Adipose tissue (tissue), 3 donors: ENCODE measurements around the gene DHRS4. TPM values are rescaled to one million over a fixed set of nuclear protein-coding genes. Genes with fewer than 3 reads are reported as not detected.
"Not testable (repeated sequence)": the region's sequence is repeated elsewhere in the genome, so short reads cannot be mapped to it uniquely, and the experiment has no call there.

ENCODE experiments used
- H3K27ac ChIP-seq: one replicate; pipeline ENCODE4 v1.5.1; 2013; ENCODE audit warnings: low read depth, low read length
- WGBS, 3 donors: extraction: QIAGEN DNeasy Blood & Tissue Kit; methylation state at CpG; one replicate each; pipeline ENCODE4 v1.1.7; 2013; 5-methylcytosine and 5-hydroxymethylcytosine counted together
- polyA plus RNA-seq, 3 donors: library from polyadenylated mRNA; stranded (reverse); fragments of 200-250 nt; gene quantifications; one replicate each; pipeline ENCODE4 v1.2.3, GENCODE V29; 2013
- donor health status: healthy with polysubstance abuse.
- donor health status: Bipolar disorder and iron deficiency.
- donor health status: healthy.

Gene DHRS4
- polyA plus RNA-seq, 3 donors: 30.6 to 56.1 (median 55.8) TPM

GRCh38 chr14:23970283-23970659 is 16.7 kb downstream of the DHRS4 start:
- not testable (repeated sequence) for H3K27ac ChIP-seq
- WGBS, 3 donors: 68 to 76% (median 74%) methylated on average over 13 to 15 of the region's 15 CpGs

GRCh38 chr14:23973178-23973577 is 19.6 kb downstream of the DHRS4 start:
- H3K27ac ChIP-seq: not testable (repeated sequence)
- WGBS, 3 donors: 87 to 88% (median 88%) methylated on average over 8 of the region's 8 CpGs

DNA sequence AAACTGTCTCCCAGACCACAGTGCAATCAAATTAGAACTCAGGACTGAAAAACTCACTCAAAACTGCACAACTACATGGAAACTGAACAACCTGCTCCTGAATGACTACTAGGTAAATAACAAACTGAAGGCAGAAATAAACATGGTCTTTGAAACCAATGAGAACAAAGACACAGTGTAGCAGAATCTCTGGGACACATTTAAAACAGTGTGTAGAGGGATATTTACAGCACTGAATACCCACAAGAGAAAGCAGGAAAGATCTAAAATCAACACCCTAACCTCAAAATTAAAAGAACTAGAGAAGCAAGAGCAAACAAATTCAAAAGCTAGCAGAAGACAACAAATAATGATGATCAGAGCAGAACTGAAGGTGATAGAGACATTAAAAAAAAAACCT is 20.5 kb downstream of the DHRS4 start:
- H3K27ac ChIP-seq: not testable (repeated sequence)

- 56 to 72% (median 58%) methylated on average over 2 of the region's 2 CpGs for WGBS, 3 donors
These were observed 23.6 kb downstream of the DHRS4 start for GRCh38 chr14:23977208-23977607.

GRCh38 chr14:23981951-23982813 is 28.6 kb downstream of the DHRS4 start:
- H3K27ac ChIP-seq: not testable (repeated sequence)
- WGBS, 3 donors: 67 to 88% (median 77%) methylated on average over 10 of the region's 10 CpGs

More at GRCh38 chr14:23977208-23977607, 23.6 kb downstream of the DHRS4 start:
- not testable (repeated sequence) for H3K27ac ChIP-seq

GRCh38 chr14:23984891-23985602 is 31.5 kb downstream of the DHRS4 start:
- H3K27ac ChIP-seq: no peak overlapping the region
- WGBS, 3 donors: 46 to 60% (median 57%) methylated on average over 4 of the region's 4 CpGs

- H3K27ac ChIP-seq: not testable (repeated sequence)
- 46 to 58% (median 53%) methylated on average over 5 to 6 of the region's 6 CpGs for WGBS, 3 donors
These were observed 34.6 kb downstream of the DHRS4 start for GRCh38 chr14:23988223-23988606.

DNA sequence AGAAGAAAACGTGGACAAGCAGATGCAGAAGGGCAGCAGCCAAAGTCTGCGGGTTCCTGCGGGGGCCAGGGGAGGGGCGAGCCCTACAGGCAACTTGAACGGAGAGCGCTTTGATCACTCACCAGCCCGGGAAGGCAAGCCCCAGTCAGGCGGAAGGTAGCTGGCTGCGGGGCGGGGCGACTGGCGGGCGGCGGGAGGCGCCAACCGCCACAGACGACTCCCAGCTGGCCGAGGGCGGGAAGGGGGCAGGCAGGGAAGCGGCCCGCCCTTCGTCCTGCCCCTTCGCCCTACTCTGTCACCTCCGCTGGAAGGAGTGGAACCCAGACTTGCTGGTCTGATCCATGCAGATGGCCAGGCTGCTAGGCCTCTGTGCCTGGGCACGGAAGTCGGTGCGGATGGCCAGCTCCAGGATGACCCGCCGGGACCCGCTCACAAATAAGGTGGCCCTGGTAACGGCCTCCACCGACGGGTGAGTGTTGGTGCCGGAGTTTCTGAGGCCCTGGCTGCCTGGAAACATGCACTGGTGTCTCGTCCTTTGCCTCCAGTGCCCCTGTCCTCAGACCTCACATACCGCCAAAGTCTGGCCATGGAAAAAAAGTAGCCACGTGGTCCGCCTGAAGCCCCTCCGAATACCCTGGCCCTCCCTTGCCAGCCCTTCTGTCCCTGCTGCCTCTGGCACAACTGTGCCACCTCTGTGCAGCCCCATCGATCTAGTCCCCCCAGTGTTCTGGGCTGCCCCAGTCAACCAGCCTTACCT is 35.2 kb downstream of the DHRS4 start, which contains the start of gene DHRS4L2:
TSS of gene DHRS4L2 (plus strand) at position 323 of the 757 bp plus-strand sequence. CDS start at position 342, 19 bp downstream.
- 7 to 11% (median 10%) methylated on average over 39 to 40 of the region's 40 CpGs for WGBS, 3 donors
- not testable (repeated sequence) for H3K27ac ChIP-seq

GRCh38 chr14:23989734-23990445 is 36.3 kb downstream of the DHRS4 start:
- H3K27ac ChIP-seq: not testable (repeated sequence)
- WGBS, 3 donors: 72 to 76% (median 74%) methylated on average over 18 to 21 of the region's 21 CpGs

- 67 to 83% (median 70%) methylated on average over 1 of the region's 1 CpG for WGBS, 3 donors
- H3K27ac ChIP-seq: not testable (repeated sequence)
These were observed 37.4 kb downstream of the DHRS4 start for GRCh38 chr14:23990961-23991360.

DNA sequence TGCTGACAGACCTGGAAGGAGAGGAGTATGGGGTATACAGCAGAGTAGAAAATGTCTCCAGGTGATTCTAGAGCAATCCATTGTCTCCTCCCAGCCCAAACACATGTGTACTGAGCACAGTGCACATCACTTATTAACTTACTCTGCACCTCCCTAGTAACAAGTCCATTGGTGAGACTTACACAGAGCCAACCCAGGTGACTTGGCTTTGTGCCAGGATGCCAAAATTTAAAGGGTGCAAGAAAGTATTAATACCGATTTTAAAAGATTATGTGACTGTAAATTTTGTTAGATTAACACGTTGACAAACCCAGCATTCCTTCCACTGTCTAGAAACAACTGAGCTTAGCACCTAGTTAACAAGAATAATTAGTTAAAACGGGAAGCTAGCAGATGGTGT is 39.5 kb downstream of the DHRS4 start:
- H3K27ac ChIP-seq: not testable (repeated sequence)
- 74 to 87% (median 85%) methylated on average over 3 of the region's 3 CpGs for WGBS, 3 donors

DNA sequence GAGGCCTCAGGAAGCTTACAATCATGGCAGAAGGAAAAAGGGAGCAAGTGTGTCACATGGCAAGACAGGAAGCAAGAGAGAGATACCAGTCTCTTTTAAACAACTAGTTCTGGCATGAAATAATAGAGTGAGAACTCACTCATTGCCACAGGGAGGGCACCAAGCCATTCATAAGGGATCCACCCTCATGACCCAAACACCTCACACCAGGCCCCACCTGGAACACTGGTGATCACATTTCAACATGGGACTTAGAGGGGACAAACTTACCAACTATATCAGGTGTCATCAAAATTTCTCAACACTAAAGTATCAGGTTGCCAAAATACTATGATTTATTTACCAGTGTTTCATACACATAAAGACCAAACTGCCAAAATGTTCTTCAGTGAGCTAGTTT is 42.4 kb downstream of the DHRS4 start:
- not testable (repeated sequence) for H3K27ac ChIP-seq

DNA sequence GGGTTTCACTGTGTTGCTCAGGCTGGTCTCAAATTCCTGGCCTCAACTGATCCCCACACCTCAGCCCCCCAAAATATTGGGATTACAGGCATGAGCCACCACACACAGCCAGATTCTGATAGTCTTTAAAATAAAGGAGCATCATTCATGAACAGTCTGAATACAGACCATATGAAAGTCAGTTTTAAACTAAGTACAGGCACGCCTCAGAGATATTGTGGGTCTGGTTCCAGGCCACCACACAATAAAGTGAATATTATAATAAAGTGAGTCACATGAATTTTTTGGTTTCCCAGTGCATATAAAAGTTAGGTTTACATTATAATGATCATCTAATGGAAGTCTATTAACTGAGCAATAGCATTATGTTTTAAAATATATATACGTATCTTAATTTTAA is 43.3 kb downstream of the DHRS4 start:
- 93 to 100% (median 94%) methylated on average over 1 of the region's 2 CpGs for WGBS, 3 donors

GRCh38 chr14:23999640-24000039 is 46.1 kb downstream of the DHRS4 start:
- not testable (repeated sequence) for H3K27ac ChIP-seq
- WGBS, 3 donors: 85 to 100% (median 92%) methylated on average over 1 of the region's 5 CpGs

More for the DNA sequence above, 43.3 kb downstream of the DHRS4 start:
- not testable (repeated sequence) for H3K27ac ChIP-seq

- not testable (repeated sequence) for H3K27ac ChIP-seq
These were observed 47.5 kb downstream of the DHRS4 start for GRCh38 chr14:24001078-24001477.

DNA sequence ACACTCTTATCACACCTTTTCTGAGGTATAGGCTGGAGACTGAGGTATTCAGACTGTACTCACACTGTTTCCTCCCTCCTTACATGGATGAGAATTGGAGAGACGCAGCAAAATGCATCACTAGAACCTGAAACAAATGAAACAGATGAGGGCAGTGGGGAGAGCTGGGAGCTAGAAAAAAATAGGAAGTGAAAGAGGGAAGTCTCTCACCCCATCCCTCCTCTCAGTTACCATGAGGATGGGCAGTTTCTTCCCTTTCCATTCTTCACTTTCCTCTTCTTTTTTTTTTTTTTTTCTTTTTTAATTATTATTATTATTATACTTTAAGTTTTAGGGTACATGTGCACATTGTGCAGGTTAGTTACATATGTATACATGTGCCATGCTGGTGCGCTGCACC is 48.1 kb downstream of the DHRS4 start:
- 89 to 100% methylated on average over 1 of the region's 2 CpGs; no CpG with 5 or more reads in 1 of the 3 donors for WGBS, 3 donors
- not testable (repeated sequence) for H3K27ac ChIP-seq

GRCh38 chr14:24006471-24006816 is 52.9 kb downstream of the DHRS4 start:
- not testable (repeated sequence) for H3K27ac ChIP-seq
- 0 to 6% (median 0%) methylated on average over 1 to 6 of the region's 15 CpGs for WGBS, 3 donors

GRCh38 chr14:24006817-24007652 is 53.5 kb downstream of the DHRS4 start:
- WGBS, 3 donors: 2 to 7% (median 2%) methylated on average over 22 to 61 of the region's 62 CpGs
- not testable (repeated sequence) for H3K27ac ChIP-seq
